Endometrial microvascular endothelial cells (primary cell): ENCODE measurements around the gene ABCA5. TPM values are rescaled to one million over a fixed set of nuclear protein-coding genes. Genes with fewer than 3 reads are reported as not detected.
"Not testable (repeated sequence)": the region's sequence is repeated elsewhere in the genome, so short reads cannot be mapped to it uniquely, and the experiment has no call there.

Experiments used
- in situ Hi-C: cut with HindIII; loops from 2 replicates; pipeline ENCODE4 v1.10.0; 2017; ENCODE audit warnings: low sequenced_read_pairs, low pct_unique_long_range_greater_than_20kb; ENCODE audit errors: inconsistent ontology term
- total RNA-seq: library from RNA; depleted of rRNA; stranded (reverse); fragments of >200 nt; gene quantifications from one replicate; pipeline ENCODE4 v1.2.3, GENCODE V29; 2015; ENCODE audit errors: inconsistent ontology term

ABCA5 gene
- total RNA-seq, 1 donor from 2014 or later = 25.9 TPM

- in situ Hi-C loops = no loop called here
These were observed 99.4 kb downstream of the ABCA5 start for GRCh38 chr17:69227541-69227940.

GRCh38 chr17:69223809-69224208 is 103.1 kb downstream of the ABCA5 start:
- in situ Hi-C loops = loop anchor here (25.0 kb wide), 1 partner anchor 437 kb away; no protein-coding TSS in a partner anchor

GRCh38 chr17:69222707-69223258 is 104.2 kb downstream of the ABCA5 start:
- in situ Hi-C loops = loop anchor here (25.0 kb wide), 1 partner anchor 435 kb away; no protein-coding TSS in a partner anchor

GRCh38 chr17:69220098-69220497 is 106.8 kb downstream of the ABCA5 start:
- in situ Hi-C loops = loop anchor here (25.0 kb wide), 1 partner anchor 433 kb away; no protein-coding TSS in a partner anchor

- in situ Hi-C loops = loop anchor here (25.0 kb wide), 1 partner anchor 432 kb away; no protein-coding TSS in a partner anchor
These were observed 107.9 kb downstream of the ABCA5 start for GRCh38 chr17:69218986-69219385.

- in situ Hi-C loops = loop anchor here (25.0 kb wide), 1 partner anchor 426 kb away; no protein-coding TSS in a partner anchor
These were observed 113.7 kb downstream of the ABCA5 start for GRCh38 chr17:69213059-69213813.

- in situ Hi-C loops = loop anchor here (25.0 kb wide), 1 partner anchor 421 kb away; no protein-coding TSS in a partner anchor
These were observed 118.3 kb downstream of the ABCA5 start for GRCh38 chr17:69208640-69209039.

- in situ Hi-C loops = loop anchor here (25.0 kb wide), 1 partner anchor 420 kb away; no protein-coding TSS in a partner anchor
These were observed 119.8 kb downstream of the ABCA5 start for GRCh38 chr17:69207151-69207550.

GRCh38 chr17:69198238-69198637 is 128.7 kb downstream of the ABCA5 start:
- in situ Hi-C loops = no loop called here

- in situ Hi-C loops = not testable (repeated sequence)
These were observed 130.8 kb downstream of the ABCA5 start for GRCh38 chr17:69196105-69196653.

Other genes starting within 250 kb of the ABCA5 start
- gene ABCA6, start 185.2 kb downstream of the ABCA5 start, total RNA-seq = 1.5 TPM
- gene ABCA10, start 98.3 kb downstream of the ABCA5 start, total RNA-seq = 0.56 TPM
- 4.6 TPM for gene MAP2K6, start 87.6 kb upstream of the ABCA5 start, total RNA-seq